Ascending aorta (tissue), 2 donors: Measurements from ENCODE around the gene KAZN. TPM values are rescaled to one million over a fixed set of nuclear protein-coding genes. Genes with fewer than 3 reads are reported as not detected.

Experiments used
- DNase-seq, 2 donors: peaks; one replicate each; pipeline ENCODE4 v3.0.0-alpha.2; 2019; ENCODE audit warnings: low spot score in 2 of 2
- H3K27ac ChIP-seq, 2 donors: fragments of 200-600 bp; sonication (generic); one replicate each; pipeline ENCODE4 v1.5.1; 2016 to 2017; ENCODE audit warnings: mild to moderate bottlenecking in 1 of 2
- H3K27me3 ChIP-seq: fragments of 200-600 bp; sonication (generic); one replicate; pipeline ENCODE4 v1.5.1; 2017
- H3K36me3 ChIP-seq, 2 donors: fragments of 200-600 bp; sonication (generic); one replicate each; pipeline ENCODE4 v1.5.1; 2016
- H3K4me1 ChIP-seq, 2 donors: fragments of 200-600 bp; sonication (generic); one replicate each; pipeline ENCODE4 v1.5.1; 2016 to 2017; ENCODE audit warnings: mild to moderate bottlenecking in 1 of 2
- H3K4me3 ChIP-seq, 2 donors: fragments of 200-600 bp; sonication (generic); one replicate each; pipeline ENCODE4 v1.5.1; 2016 to 2017; ENCODE audit warnings: mild to moderate bottlenecking in 1 of 2
- H3K9me3 ChIP-seq, 2 donors: fragments of 200-600 bp; sonication (generic); one replicate each; pipeline ENCODE4 v1.5.1; 2016
- CTCF ChIP-seq, 3 experiments: fragments of 200-600 bp in 2 of 3; fragments of 450-650 bp in 1 of 3; sonication (generic) in 2 of 3; IDR thresholded peaks; one replicate each; pipeline ENCODE4 v1.5.1; 2016 to 2019; ENCODE audit warnings: antibody characterized with exemption in 3 of 3, mild to moderate bottlenecking in 1 of 3, moderate library complexity in 1 of 3
- intact Hi-C: fragments of 100-400 bp; cut with DNase I; formaldehyde crosslinking; loops from one replicate; pipeline ENCODE4 v1.15.1; 2023
- total RNA-seq: library from RNA; depleted of rRNA; stranded (reverse); fragments of >200 nt; gene quantifications from one replicate; pipeline ENCODE4 v1.1.0, GENCODE V29; 2016

Gene KAZN
- total RNA-seq, 1 donor from 2014 or later, result 58.5 TPM

DNA sequence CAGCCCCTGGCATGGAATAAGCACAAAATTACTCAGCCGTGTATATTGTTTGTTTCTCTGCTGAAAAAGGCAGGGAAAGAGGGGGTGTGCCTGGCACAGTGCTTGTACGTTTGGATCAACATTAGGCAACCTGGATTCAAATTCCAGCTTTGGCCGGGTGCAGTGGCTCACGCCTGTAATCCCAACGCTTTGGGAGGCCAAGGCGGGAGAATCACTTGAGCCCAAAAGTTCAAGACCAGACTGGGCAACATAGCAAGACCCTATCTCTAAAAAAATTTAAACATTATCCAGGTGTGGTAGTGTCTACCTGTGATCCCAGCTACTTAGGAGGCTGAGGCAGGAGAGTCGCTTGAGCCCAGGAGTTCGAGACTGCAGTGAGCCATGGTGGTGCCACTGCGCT is 402.2 kb downstream of the KAZN start:
- no peak for DNase-seq
- no peak overlapping the region for H3K4me3 ChIP-seq
- no peak overlapping the region for H3K27ac ChIP-seq
- intact Hi-C loops, result no loop called here
- no peaks in the 10 kb centered on the region for H3K9me3 ChIP-seq
- TF ChIP-seq CTCF (IDR thresholded peaks at IDR 0.05), result no peak
- no peaks in the 10 kb centered on the region for H3K36me3 ChIP-seq
- H3K27me3 ChIP-seq, result no peaks in the 10 kb centered on the region
- no peaks in the 10 kb centered on the region for H3K4me1 ChIP-seq

GRCh38 chr1:15001317-15001915 is 402.9 kb downstream of the KAZN start:
- Histone ChIP-seq H3K36me3 (no peaks in the 10 kb centered on the region), H3K27me3 (no peaks in the 10 kb centered on the region), H3K4me3 (no peak overlapping the region), H3K4me1 (no peaks in the 10 kb centered on the region), H3K27ac (no peak overlapping the region), H3K9me3 (no peaks in the 10 kb centered on the region)
- no peak for DNase-seq
- TF ChIP-seq CTCF (IDR thresholded peaks at IDR 0.05), result no peak
- intact Hi-C loops, result no loop called here

DNA sequence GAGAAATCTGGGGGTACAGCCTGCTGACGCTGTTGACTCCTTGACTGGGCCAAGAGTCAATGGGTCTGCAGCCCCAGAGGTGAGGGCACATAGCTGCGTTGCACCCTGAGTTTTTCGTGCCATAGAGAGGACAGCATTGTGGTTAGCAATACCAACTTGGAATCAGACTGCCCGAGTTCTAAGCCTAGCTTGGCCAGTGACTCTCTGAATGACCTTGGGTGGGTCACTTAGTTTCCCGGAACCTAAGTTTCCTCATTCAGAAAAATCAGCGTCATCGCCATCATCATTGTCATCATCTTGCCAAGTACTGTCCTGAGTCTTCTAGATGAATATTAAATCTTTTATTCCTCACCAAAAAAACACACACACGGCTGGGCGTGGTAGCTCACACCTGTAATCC is 403.8 kb downstream of the KAZN start:
- Histone ChIP-seq H3K4me1 (peaks cover 0 to 2% of the 10 kb centered on the region in 2 donors), H3K36me3 (no peaks in the 10 kb centered on the region), H3K9me3 (no peaks in the 10 kb centered on the region), H3K27me3 (no peaks in the 10 kb centered on the region), H3K4me3 (no peak overlapping the region), H3K27ac (no peak overlapping the region)
- intact Hi-C loops, result no loop called here
- no peak for DNase-seq
- TF ChIP-seq CTCF (IDR thresholded peaks at IDR 0.05), result no peak

DNA sequence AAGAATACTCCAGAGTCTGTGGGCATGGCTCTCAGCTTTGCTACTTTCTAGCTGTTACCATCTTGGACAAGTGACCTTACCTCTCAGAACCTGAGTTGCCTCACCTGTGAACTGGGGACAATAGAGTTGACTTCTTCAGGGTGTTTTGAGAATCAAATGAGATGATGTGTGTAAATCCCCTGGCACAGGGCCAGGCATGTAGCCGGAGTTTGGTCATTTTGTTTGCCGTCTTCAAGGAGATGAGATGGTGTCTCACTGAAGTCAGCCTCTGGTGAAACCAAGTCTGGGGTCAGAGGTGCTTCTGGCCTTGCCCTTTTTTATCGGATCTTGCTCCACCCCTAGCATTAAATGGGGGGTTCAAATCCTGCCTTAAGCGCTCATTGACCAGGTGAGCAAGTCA is 405.9 kb downstream of the KAZN start:
- no peaks in the 10 kb centered on the region for H3K9me3 ChIP-seq
- TF ChIP-seq CTCF (IDR thresholded peaks at IDR 0.05), result no peak
- intact Hi-C loops, result no loop called here
- no peaks in the 10 kb centered on the region for H3K27me3 ChIP-seq
- H3K4me3 ChIP-seq, result no peak overlapping the region
- H3K27ac ChIP-seq, result no peak overlapping the region
- no peaks in the 10 kb centered on the region for H3K36me3 ChIP-seq
- H3K4me1 ChIP-seq, result peaks cover 0 to 16% of the 10 kb centered on the region in 2 donors
- DNase-seq, result no peak

GRCh38 chr1:15005116-15005515 is 406.6 kb downstream of the KAZN start:
- no peaks in the 10 kb centered on the region for H3K9me3 ChIP-seq
- H3K36me3 ChIP-seq, result no peaks in the 10 kb centered on the region
- intact Hi-C loops, result no loop called here
- no peak overlapping the region for H3K27ac ChIP-seq
- DNase-seq, result no peak
- TF ChIP-seq CTCF (IDR thresholded peaks at IDR 0.05), result no peak
- no peaks in the 10 kb centered on the region for H3K27me3 ChIP-seq
- H3K4me1 ChIP-seq, result peaks cover 0 to 16% of the 10 kb centered on the region in 2 donors
- H3K4me3 ChIP-seq, result no peak overlapping the region

DNA sequence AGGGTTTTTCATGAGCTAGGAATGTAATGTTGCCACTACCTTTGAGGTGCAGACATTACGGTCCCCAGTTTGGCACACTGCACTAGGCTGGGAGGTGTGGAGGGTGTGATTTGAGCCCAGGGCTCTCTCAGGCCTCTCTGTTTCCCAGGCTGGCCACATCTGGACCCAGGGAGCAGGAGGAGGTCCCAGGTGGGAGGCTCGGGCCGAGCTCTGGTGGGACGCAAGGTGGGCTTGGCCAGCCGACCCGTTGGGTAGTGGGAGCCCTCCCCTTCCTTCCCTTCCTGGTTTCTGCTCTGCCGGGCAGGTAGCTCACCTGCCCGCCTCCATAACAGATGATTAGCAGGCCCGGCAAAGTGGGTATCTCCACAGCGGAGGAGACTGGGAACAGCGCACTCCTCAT is 408.9 kb downstream of the KAZN start:
- peaks cover 0 to 16% of the 10 kb centered on the region in 2 donors for H3K4me1 ChIP-seq
- H3K27ac ChIP-seq, result peak overlapping the region; percentile 54 to 75
- no peaks in the 10 kb centered on the region for H3K36me3 ChIP-seq
- intact Hi-C loops, result no loop called here
- H3K4me3 ChIP-seq, result no peak overlapping the region
- DNase-seq, result no peak
- H3K27me3 ChIP-seq, result no peaks in the 10 kb centered on the region
- H3K9me3 ChIP-seq, result no peaks in the 10 kb centered on the region
- no peak for TF ChIP-seq CTCF (IDR thresholded peaks at IDR 0.05)
